Activated CD4-positive, alpha-beta T cell treated with anti-CD3 and anti-CD28 coated beads for 48 hours (primary cell): ENCODE measurements around the gene ATP8A1.
"Not testable (repeated sequence)": the region's sequence is repeated elsewhere in the genome, so short reads cannot be mapped to it uniquely, and the experiment has no call there.

Experiments used
- DNase-seq: peaks from one replicate; pipeline ENCODE4 v3.0.0-alpha.2; 2020

The ATP8A1 gene

DNA sequence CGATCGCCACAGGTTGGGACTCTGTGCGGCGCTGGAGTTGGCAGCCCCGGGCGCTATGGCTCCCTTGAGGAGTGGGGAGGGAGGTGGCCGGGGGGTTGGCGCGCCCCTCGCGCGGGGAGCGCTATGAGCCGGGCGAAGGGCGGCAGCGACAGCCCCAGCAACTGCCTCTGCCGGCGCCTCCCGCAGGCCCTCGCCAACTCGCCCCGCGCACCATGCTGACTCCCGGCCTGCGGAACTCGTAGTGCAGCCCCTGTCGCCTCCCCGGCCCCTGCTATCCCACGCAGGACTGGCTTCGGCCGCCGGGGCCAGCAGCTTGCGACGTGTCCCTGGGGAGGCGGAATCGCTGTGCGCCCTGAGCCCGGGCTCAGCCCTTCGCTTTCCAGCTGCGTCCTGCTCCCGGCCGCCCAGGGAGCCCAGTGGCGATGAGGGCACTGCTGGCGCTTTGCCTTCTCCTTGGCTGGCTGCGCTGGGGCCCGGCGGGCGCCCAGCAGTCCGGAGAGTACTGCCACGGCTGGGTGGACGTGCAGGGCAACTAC is 259.2 kb downstream of the ATP8A1 start:
- peak; percentile 12 for DNase-seq

DNA sequence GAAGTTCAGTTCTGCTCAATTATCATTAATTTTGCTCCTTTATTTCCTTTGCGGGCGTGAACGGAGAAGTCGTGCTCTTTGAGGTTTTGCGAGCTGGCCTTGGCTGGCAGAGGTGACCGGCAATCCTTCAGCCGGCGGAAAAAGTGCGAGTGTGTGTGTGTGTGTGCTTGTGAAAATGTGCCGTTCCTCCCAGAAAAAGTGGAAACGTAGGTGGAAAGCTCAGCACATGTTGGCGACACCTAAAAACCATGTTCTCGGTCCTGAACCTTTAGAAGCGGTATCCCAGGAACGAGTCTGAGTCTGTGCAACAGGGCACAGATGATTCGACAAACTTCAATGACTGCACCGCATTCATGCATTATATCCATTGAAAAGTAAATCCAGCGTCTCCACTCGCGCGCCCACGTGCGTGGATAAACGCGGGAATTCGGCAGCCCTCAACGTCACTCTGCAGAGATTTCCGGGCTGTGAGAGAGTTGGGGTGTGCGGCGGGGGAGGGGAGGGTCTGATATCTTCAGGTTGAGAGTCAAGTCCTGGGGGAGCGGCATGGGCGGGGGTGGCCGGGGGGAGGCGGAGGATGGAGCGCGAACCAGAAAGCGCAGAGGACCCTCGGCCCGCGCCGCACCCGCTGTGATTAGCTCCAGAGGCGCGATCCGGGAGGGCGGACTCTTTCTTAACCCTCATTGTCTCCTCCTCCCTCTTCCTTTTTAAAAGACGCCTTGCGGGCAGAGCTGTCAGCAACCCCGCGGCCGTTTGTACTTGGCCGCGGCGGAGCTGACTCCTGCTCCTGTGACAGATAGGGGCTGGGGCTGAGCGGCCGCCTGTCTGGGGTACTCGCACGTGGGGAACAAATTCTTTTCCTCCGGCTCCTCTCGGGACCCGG is 259.9 kb downstream of the ATP8A1 start, which contains the start of gene SHISA3:
SHISA3 (plus strand) TSS at position 737 of the 883 bp plus-strand sequence. CDS start 569 bp downstream, outside the sequence.
- peak; percentile 37 for DNase-seq

DNA sequence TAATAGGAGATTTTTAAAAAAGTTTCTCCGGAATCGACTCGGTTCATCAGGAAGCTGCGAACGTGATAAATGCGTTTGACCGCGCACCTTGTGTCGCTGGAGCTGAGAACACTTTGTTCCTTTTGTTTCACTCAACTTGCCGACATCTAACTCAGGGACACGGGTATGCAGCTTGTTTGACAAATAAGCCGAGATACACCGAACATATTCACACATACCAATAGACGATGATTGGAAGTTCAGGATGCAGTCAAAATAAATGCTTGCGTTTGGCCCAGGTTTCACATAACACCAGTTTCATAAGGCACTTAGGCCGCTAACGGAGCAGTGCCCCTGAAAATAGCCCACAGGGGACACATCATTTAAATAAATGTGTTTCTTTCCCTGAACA is 260.5 kb downstream of the ATP8A1 start:
- no peak for DNase-seq

DNA sequence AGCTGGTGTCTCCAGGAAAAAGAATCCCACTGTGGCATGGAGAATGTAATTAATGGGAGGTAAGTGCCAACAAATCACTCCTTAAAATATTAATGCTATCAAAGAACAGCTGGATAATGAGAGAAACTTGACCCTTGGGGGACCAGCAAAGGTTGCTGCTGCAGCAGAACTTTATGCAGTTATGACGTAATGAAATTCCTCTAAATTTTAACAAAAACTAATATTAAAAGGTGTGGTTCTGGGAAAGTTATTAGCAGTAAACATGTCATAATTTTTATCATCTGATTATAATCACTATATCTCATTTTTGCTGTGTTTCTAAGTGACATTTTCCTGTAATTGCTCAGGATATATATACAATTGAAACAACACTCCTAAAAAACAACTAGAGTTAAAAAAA is 261.3 kb downstream of the ATP8A1 start:
- DNase-seq = no peak

DNA sequence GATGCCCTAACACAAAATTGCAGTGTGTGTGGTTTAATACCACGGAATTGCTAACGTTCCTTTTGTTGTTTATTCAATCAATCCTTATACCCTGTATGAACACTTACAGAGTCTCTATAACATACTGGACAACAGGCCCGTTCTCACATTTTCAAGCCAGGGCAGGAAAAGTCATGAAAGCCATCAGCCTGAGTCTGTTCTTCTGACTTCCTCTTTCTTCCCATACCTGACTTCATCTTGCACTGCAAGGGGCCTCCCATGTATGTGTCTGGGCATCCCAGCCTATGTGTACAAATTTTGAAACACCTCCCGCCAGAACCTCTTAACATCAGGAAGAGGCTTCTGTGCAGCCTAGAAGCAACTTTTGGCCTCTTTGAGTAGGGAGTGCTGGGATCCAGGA is 264.5 kb downstream of the ATP8A1 start:
- DNase-seq = no peak

DNA sequence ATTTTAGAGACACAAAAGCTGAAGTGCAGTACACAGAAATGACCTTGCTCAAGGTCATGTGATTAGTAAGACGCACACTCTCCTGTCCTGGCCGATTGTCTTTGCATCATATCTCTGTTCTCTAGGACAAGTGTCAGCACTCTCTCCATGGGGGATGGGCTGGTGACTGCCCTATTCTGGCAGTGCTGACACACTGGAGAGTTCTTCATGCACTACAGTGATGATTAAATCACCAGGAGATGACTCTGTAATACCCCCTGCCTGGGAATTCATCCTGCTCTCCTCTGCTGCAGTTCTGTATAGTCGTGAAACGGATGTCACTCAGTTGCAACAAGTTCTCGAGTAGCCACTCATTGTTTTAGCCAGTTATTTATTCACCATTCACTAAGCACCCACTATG is 264.9 kb downstream of the ATP8A1 start:
- no peak for DNase-seq

DNA sequence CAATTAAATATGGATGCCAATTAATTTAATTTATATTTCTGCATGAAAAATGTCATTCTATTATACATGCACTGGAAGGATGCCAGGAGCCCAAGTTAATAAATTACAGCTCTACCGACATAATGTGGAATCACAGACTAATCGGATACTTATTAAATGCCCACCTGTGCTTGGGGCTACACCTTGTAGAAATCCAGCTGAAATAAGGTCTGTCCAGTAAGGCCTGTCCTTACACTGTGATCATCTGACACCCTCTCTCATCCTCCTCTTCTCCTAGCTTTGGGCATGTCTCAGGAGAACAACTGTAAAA is 265.6 kb downstream of the ATP8A1 start:
- no peak for DNase-seq

DNA sequence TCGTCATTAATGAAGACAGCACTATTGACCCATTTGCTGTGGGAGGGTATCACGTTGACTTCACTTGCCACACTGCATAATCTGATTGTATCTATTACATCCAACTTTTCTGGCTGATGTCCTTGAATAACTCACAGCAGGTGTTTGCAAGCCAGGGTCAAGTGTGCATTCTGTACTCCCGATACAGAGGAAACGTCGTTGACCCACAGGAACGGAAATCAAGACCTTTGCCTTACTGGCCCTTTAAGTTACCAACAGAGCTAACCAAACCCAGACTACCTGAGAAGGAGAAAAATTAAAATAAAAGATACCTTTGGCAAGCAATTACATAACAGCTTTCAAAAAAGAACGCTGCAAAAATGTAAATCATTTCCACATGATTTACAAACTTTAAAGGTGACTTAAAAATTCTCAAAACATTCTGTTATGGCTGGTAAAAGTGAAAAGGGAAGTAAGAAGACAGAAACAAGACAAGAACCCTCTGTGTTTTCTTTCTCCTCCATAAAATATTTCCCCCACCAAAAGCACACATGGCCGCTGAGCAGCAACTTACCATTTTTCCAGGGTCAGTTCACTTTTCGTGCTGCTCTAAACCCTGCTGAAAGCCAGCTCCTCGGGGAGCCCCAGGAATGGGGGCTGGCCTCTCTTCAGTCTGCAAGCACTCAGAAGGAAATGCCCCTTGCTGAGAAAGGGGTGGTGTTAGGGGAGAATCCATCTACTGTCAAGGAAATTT is 266.1 kb downstream of the ATP8A1 start:
- DNase-seq = no peak

DNA sequence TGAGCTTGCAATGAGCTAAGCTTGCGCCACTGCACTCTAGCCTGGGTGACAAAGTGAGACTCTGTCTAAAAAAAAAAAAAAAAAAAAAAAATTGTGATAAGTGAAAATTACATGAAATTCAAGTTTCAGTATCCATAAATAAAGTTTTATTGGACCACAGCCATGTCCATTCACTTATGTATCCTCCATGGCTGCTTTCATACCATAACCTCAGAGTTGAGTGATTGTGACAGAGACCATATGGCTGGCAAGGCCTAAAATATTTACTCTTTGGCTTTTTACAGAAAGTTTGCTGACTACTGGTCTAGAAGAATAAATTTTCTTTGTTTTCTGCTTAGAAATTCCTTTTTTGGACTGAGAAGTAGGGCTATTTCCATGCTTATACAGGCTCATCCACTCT is 271.4 kb downstream of the ATP8A1 start:
- DNase-seq = no peak

DNA sequence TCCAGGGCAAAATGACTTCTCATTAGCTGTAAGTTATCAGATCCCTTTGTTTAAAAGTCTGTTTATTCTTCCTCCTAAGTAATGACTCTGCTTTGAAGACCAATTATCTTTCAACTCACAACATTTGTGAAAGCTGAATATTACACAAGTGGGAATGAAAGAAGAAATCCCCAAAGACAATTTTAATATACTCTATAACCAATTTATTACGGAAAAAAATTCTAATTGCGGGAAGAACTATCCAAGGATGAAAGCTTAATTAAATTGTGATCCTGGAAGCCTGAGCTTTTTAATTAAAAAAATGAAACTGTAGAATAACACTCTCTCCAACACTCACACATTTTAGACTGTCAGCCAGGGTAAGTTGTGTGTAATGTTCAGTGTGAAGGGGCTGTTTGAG is 275.2 kb downstream of the ATP8A1 start:
- no peak for DNase-seq

DNA sequence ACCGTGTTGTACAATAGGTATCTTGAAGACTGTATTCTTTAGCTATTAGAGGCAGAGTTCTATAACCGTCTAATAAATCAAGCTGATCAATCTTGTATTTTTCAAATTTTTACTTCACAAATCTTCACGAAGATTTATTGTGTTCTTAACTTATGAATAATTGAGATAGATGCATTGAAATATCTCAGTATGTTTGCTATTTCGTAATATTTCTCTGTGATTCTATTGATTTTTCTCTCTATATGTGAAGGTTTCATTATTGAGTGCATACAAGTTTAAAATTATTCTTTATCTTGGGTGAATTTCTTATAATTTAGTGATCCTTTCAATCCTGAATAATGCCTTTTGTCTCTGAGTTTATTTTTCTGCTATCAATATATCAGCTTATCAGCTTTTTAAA is 279.4 kb downstream of the ATP8A1 start:
- DNase-seq = no peak

DNA sequence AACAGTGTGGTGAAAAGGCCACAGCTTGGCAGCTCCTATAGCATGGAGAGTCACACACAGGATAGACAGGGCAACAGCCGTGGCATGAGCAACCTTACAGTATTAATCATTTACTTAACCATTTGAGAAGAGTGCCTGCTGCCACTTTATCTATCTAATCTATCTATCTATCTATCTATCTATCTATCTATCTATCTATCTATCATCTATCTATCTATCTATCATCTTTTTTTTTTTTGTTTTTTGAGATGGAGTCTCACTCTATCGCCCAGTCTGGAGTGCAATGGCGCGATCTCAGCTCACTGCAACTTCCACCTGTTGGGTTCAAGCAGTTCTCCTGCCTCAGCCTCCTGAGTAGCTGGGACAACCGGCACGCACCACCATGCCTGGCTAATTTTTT is 284.6 kb downstream of the ATP8A1 start:
- not testable (repeated sequence) for DNase-seq

DNA sequence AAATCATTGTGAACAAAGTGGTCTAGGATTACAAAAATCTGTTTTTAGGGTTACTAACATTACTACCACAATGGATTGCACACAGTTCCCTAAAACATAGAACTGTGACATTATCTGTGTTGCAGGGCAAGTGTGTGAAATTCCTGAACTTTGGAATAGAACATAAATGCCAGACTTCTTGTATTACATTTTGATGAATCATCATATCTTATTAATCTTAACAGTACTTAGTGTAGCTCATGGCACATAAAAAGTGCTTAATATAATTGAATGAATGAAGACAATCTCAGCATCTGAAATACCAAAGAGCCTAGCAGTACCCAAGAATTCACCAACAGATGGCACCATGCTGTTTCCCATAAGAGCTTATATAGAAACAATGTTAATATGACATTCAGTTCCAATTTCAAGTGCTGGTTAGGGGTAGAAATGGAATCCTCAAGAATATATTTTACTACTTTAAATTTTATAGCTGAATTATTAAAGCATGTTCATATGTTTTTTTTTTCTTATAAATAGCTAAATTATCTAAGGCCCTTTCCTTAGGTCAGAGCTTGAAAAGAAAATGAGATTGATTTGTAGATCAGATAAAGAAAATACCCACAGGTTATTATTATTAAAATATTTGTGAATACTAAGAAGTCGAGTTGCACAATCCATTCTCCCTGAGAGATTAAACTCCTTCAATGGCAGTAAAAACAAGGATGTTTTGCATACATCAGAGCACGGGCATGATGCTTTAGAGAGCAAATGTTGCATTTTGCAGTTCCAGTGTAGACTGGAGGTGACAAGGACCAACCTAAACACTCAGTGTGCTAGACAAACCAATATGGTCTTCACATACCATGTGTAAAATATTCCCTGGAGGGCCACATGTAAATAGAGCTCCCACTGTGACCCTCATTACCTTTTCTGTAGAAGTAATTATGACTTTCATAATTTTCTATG is 285.3 kb downstream of the ATP8A1 start:
- no peak for DNase-seq

DNA sequence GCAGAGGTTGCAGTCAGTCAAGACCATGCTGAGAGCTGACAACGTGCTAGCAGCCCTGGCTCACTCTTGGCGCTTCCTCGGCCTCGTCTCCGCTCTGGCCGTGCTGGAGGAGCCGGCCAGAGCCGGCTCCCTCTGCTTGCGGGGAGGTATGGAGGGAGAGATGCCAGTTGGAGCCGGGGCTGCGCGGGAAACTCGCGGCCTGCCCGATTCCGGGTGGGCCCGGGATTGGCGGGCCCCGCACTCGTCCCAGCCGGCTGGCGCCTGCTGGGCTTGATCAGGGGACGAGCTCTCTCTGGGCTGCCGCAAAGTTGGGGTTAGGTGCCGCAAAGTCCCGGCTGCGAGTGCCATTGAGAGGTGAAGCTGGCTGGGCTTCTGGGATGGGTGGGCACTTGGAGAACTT is 287.4 kb downstream of the ATP8A1 start:
- no peak for DNase-seq

DNA sequence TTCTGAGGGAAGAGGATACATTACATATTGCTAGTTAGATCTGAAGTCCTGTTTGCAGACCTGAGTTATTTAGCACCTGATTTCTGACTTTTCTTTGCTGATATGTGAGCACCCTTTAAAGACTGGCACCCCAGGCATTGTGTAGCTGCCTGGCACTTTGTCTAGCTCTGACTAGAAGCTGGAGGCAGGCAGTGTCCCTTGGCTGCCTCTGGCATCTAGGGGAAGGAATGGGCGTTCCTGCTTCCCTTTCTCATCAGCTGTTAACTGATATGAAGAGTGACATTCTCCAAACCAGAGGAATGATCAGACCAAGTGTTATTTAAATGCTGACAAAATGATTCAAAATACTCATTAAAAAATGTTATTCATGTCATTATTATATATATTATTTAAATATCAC is 289.9 kb downstream of the ATP8A1 start:
- DNase-seq = no peak

DNA sequence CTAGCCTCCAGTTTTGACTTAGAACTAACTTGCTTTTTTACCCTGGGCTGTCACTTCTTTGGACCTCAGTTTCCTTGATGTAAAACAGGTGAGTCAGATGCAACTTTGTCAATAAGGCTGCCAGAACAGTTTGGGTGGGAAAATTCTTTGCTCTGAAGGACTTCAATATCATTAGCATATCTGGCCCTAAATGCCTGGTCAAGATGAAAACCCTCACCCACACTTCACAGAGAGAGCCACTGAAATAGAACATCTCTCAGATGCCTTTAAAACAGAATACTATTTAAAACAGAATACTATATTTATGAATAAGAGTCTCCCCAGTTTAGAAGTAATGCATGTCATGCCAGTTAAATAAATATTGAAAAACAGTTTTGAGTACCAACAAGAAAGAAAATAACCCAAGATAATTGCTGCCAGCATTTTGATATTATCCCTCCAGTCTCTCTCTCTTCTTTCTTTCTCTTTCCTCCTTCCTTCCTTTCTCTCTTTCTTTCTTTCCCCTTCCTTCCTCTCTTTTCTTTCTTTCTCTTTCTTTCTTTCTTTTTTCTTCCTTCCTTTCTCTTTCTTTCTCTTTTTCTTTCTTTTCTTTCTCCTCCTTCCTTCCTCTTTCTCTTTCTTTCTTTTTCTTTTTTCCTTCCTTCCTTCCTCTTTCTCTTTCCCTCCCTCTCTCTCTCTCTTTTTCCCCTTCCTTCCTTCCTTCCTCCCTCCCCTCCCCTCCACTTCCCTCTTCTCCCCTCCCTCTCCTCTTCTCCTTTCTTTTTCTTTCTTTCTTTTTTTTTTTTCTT is 292.4 kb downstream of the ATP8A1 start:
- no peak for DNase-seq

DNA sequence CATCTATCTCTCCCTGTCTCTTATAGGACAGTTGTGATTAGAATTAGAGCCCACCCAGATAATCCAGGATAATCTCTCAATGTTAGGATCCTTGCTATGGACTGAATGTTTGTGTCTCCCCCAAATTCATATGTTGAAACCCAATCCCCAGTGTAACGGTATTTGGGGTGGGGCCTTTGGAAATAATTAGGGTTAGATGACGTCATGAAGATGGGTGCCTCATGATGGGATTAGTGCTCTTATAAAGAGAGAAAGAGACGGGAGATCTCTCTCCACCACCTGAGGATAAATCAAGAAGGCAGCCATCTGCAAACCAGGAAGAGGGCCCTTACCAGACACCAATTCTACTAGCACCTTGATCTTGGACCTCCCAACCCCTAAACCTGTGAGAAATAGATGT is 293.3 kb downstream of the ATP8A1 start:
- DNase-seq = no peak

DNA sequence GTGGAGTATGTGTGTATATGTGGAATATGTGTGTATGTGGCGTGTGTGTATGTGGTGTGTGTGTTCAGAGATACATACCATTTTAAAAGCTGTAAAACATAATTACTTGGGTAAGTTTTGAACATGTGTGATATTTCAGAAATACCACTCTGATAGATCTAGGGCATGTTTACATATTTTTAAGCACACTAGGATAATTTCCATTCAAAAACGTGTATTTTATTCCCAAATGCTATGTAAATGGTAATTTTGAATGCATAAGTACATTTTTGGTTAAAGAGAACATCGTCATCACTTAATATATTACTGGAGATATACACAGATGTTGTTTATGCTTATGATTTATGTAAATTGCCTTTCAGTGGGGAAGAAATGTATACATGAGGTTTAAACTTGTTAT is 294.3 kb downstream of the ATP8A1 start:
- DNase-seq = no peak

DNA sequence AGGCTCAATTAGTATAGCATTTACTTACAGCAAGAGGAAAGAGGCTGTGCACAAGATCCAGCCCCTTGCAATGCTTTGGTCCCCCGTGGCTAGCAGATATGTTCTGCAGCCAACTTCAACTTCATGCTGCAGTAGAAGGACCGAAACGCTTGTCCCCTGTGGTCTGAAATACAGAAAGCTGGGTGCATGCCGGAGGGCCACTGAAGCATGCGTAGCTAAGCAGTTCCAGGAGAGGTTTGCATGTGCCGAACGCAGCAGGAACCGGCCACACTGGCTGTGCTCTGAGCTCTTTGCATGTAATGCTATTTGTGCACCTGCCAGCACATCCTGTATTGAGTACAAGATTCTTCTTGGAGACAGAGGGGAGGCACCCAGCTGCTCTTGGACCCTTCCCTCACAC is 295.4 kb downstream of the ATP8A1 start:
- no peak for DNase-seq

DNA sequence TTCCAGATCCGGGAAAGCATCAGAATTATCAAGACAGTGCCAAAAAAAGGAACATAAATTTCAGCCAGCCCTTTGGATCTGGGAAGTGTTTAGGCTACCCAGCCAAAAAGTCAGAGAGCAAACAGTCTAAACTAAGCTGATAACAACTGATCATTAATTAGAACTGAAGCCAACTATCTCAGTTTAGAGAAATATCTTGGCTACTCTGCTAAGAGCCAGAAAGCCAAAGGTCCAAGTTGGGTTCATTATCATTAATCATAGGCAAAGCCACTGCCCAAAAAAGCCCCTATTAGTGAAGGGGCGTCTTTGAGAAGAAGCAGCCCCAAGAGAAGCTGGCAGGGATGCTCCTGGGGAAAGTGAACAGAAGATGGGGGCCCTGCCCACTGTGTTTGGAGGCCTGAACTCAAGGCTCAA is 296.6 kb downstream of the ATP8A1 start:
- no peak for DNase-seq

DNA sequence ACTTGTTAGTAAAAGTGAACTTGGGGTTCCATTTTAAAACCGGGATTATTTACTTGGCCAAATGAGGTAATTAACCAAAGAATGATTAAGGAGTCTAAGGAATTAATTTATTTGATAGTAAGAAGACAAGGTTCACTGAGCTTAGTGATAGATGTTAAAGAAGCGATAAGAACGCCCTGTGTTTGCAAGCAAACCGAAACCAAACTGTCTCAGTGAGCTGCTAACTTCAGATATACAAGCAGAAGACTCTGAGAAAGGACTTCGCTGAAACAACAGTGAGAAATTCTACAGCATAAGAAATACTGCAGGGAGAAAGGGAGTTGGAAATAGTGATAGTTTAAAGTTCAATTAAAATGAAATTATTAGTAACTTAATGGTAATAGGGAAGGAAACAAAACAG is 297.2 kb downstream of the ATP8A1 start:
- no peak for DNase-seq
